ENCODE data around the gene RPS21. TPM values are rescaled to one million over a fixed set of nuclear protein-coding genes. Genes with fewer than 3 reads are reported as not detected.

RPS21 gene
- total RNA-seq, 4 donors from 2014 or later, result 1,151 to 14,756 (median 1,928) TPM

DNA sequence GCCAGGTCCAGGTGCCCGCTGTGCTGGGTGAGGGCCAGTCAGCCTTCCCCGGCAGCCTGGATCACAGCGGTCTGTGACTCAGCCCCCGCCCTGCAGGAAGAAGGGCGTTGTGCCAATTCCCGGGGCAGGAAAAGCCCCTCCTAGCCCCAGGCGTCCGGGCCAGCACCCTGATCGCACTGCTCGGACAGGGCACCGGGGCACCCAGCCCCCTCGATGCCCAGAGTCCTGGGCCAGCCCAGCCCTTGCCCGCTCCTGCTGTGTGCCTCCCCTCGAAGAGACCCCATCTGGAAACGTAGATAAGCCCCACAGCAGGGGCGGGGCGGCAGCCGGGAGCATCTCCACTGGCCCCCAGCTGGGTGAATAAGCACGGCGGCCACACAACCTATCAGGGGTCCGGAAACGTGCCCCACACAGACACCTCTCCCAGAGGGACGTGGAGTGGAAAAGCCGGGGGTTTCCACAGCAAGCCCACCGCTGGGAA, 29.7 kb upstream of the RPS21 start:
- intact Hi-C loops (cut with DNase I; ENCODE audit: low total_unique reads), result no loop called here
- no peak overlapping the region for H3K4me3 ChIP-seq
- no peaks in the 10 kb centered on the region for H3K36me3 ChIP-seq
- peaks cover 7 to 38% of the 10 kb centered on the region in 2 donors for H3K4me1 ChIP-seq
- TF ChIP-seq POLR2A (IDR thresholded peaks at IDR 0.05), result peak in 1 of 2 donors; percentile 18
- TF ChIP-seq, protein P1, sequence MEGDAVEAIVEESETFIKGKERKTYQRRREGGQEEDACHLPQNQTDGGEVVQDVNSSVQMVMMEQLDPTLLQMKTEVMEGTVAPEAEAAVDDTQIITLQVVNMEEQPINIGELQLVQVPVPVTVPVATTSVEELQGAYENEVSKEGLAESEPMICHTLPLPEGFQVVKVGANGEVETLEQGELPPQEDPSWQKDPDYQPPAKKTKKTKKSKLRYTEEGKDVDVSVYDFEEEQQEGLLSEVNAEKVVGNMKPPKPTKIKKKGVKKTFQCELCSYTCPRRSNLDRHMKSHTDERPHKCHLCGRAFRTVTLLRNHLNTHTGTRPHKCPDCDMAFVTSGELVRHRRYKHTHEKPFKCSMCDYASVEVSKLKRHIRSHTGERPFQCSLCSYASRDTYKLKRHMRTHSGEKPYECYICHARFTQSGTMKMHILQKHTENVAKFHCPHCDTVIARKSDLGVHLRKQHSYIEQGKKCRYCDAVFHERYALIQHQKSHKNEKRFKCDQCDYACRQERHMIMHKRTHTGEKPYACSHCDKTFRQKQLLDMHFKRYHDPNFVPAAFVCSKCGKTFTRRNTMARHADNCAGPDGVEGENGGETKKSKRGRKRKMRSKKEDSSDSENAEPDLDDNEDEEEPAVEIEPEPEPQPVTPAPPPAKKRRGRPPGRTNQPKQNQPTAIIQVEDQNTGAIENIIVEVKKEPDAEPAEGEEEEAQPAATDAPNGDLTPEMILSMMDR (IDR thresholded peaks at IDR 0.05), result no peak
- no peaks in the 10 kb centered on the region for H3K9me3 ChIP-seq
- H3K27ac ChIP-seq, result peak overlapping the region; percentile 91 to 92
- no peaks in the 10 kb centered on the region for H3K27me3 ChIP-seq
- DNase-seq, result peak; percentile 76 to 80

DNA sequence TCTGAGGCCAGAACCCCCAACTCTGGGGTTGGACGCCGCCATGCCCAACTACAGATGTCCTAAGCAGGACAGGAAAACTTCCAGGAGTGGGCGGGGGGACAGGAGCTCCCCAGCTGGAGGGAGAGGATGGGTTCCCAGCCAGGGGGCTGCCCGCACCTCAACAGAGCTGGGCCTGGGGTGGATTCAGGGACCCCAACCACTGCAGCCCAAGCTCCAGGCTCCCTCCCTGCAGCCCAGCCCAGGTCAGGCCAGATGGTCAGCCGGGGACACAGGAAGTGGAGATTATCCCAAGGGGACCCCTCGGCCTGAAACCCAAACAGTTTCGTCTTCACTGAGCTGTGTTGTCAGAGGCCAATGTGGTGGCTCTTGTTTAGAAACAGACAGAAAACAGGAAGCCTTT, 29.2 kb upstream of the RPS21 start:
- intact Hi-C loops (cut with DNase I; ENCODE audit: low total_unique reads), result no loop called here
- H3K36me3 ChIP-seq, result no peaks in the 10 kb centered on the region
- TF ChIP-seq, protein P1 (IDR thresholded peaks at IDR 0.05), result no peak
- no peak for TF ChIP-seq POLR2A (IDR thresholded peaks at IDR 0.05)
- peaks cover 7 to 38% of the 10 kb centered on the region in 2 donors for H3K4me1 ChIP-seq
- H3K4me3 ChIP-seq, result no peak overlapping the region
- DNase-seq, result peak in 1 of 2 donors; percentile 25
- no peaks in the 10 kb centered on the region for H3K9me3 ChIP-seq
- no peaks in the 10 kb centered on the region for H3K27me3 ChIP-seq
- H3K27ac ChIP-seq, result peak overlapping the region; percentile 91 to 92

DNA sequence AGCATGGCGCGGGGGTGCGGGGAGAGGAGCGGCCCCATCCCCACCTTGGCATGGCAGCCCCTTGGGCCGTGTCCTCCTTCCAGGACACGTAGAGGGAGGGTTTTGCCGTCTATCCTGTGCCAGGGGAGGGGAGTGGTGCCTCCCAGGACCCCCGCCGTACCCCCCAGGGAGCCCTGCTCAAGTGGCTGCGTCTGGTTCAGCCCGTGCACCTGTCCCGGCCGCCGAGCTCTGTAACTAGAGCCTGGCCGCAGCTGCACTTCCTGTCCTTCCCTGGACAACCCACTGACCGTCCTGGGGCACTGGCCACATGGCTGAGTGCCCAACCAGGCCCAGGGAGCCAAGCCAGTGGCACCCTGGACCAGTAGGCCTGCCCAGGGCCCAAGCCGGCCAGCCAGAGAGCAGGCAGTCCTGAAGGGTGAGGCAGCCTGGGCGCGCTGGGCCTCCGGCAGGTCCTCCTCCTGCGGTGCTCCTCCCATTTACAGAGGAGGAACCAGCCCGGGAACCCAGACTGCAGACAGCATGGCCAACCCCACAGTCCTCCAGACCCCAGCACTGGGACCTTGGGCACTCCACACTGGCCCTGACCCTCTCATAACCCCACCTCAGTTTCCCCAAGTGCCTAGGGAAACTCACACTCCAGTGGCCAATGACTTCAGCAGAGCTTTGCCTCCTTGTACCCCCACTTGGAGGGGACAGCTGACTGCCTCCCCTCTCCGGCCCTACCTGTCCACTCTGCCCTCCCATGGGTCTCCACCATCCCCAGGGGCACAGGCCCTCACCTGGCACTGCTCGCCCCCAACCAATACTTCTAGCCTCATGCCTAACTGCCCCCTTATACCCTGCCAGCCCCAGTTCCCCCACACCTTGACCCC, 28.5 kb upstream of the RPS21 start:
- Histone ChIP-seq H3K27ac (peak overlapping the region; percentile 91 to 92), H3K36me3 (no peaks in the 10 kb centered on the region), H3K4me1 (peaks cover 7 to 38% of the 10 kb centered on the region in 2 donors), H3K9me3 (no peaks in the 10 kb centered on the region), H3K4me3 (no peak overlapping the region), H3K27me3 (no peaks in the 10 kb centered on the region)
- TF ChIP-seq POLR2A (IDR thresholded peaks at IDR 0.05), result no peak
- TF ChIP-seq, protein P1 (IDR thresholded peaks at IDR 0.05), result no peak
- peak; percentile 28 to 49 for DNase-seq
- intact Hi-C loops (cut with DNase I; ENCODE audit: low total_unique reads), result no loop called here

DNA sequence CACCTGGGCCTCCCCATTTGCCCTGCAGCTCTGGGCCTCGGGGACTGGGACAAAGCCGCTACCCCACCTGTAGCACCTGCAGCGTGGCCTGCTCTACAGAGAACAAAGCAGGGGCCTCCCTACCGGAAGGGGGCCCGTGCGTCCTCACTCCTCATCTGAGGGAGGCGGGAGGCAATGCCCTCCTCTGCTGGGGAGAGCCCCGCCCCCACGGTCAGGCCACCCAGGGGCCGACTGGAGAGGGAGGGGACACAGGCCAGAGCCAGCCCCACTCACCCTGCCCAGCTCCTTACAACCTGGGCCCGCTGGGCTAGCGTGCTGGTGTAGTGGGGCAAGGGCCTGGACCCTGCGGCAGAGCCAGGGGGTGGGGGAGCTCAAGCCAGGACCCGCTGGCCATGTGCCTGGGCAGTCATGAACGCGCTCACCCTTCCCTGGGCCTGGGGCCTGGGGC, 27.8 kb upstream of the RPS21 start:
- Histone ChIP-seq H3K4me3 (no peak overlapping the region), H3K4me1 (peaks cover 7 to 39% of the 10 kb centered on the region in 2 donors)

More for the DNA sequence above, 27.8 kb upstream of the RPS21 start:
- TF ChIP-seq, protein P1 (IDR thresholded peaks at IDR 0.05), result no peak
- TF ChIP-seq POLR2A (IDR thresholded peaks at IDR 0.05), result no peak
- no peak for DNase-seq
- no peaks in the 10 kb centered on the region for H3K27me3 ChIP-seq
- H3K36me3 ChIP-seq, result no peaks in the 10 kb centered on the region
- intact Hi-C loops (cut with DNase I; ENCODE audit: low total_unique reads), result no loop called here
- peak overlapping the region; percentile 91 to 92 for H3K27ac ChIP-seq
- H3K9me3 ChIP-seq, result no peaks in the 10 kb centered on the region
